Hepatocyte (in vitro differentiated cells): ENCODE data around the gene EMX1. TPM values are rescaled to one million over a fixed set of nuclear protein-coding genes. Genes with fewer than 3 reads are reported as not detected.

ENCODE experiments used
- DNase-seq: peaks from one replicate; pipeline ENCODE4 v3.0.0-alpha.2; 2016; ENCODE audit warnings: low spot score
- H2AFZ ChIP-seq: fragments of 200-600 bp; sonication (generic); 2 replicates; pipeline ENCODE4 v1.6.0; 2016; ENCODE audit warnings: antibody characterized with exemption, mild to moderate bottlenecking
- H3K27ac ChIP-seq: fragments of 200-600 bp; sonication (generic); 2 replicates; pipeline ENCODE4 v1.5.1; 2016; ENCODE audit warnings: mild to moderate bottlenecking
- H3K27me3 ChIP-seq: fragments of 200-600 bp; sonication (generic); 2 replicates; pipeline ENCODE4 v1.6.1; 2016
- H3K36me3 ChIP-seq: fragments of 200-600 bp; sonication (generic); replicated peaks from 2 replicates; pipeline ENCODE4 v1.5.1; 2016; ENCODE audit warnings: low read depth; ENCODE audit not compliant: insufficient read depth
- H3K4me1 ChIP-seq: fragments of 200-600 bp; sonication (generic); 2 replicates; pipeline ENCODE4 v1.5.1; 2016; ENCODE audit warnings: mild to moderate bottlenecking, moderate library complexity; ENCODE audit not compliant: insufficient read depth
- H3K4me2 ChIP-seq: fragments of 200-600 bp; sonication (generic); 2 replicates; pipeline ENCODE4 v1.6.0; 2016
- H3K4me3 ChIP-seq: fragments of 200-600 bp; sonication (generic); 2 replicates; pipeline ENCODE4 v1.5.1; 2016; ENCODE audit warnings: mild to moderate bottlenecking
- H3K79me2 ChIP-seq: fragments of 200-600 bp; sonication (generic); 2 replicates; pipeline ENCODE4 v1.6.0; 2017; ENCODE audit warnings: mild to moderate bottlenecking
- H3K9me2 ChIP-seq: fragments of 200-600 bp; sonication (generic); replicated peaks from 2 replicates; pipeline ENCODE4 v1.6.0; 2017; ENCODE audit warnings: mild to moderate bottlenecking; ENCODE audit not compliant: insufficient read depth
- H3K9me3 ChIP-seq: fragments of 200-600 bp; sonication (generic); 2 replicates; pipeline ENCODE4 v1.5.1; 2016; ENCODE audit warnings: low read depth, mild to moderate bottlenecking
- H4K20me1 ChIP-seq: fragments of 200-600 bp; sonication (generic); 2 replicates; pipeline ENCODE4 v1.6.0; 2016; ENCODE audit warnings: mild to moderate bottlenecking; ENCODE audit not compliant: insufficient read depth, poor library complexity, severe bottlenecking
- EZH2 ChIP-seq: fragments of 200-600 bp; sonication (generic); IDR thresholded peaks from 2 replicates; pipeline ENCODE4 v1.6.1; 2016; ENCODE audit warnings: antibody characterized with exemption, mild to moderate bottlenecking, borderline replicate concordance
- EZH2phosphoT487 ChIP-seq: fragments of 200-600 bp; sonication (generic); IDR thresholded peaks from one replicate; pipeline ENCODE4 v1.6.1; 2018; ENCODE audit warnings: antibody characterized with exemption, mild to moderate bottlenecking, low read depth, moderate library complexity; ENCODE audit not compliant: unreplicated experiment, severe bottlenecking
- WGBS: methylation state at CpG from one replicate; pipeline ENCODE4 v1.1.6; 2016; ENCODE audit warnings: low lambda C conversion rate; ENCODE audit errors: missing lambda C conversion rate; 5-methylcytosine and 5-hydroxymethylcytosine counted together
- polyA plus RNA-seq: library from polyadenylated mRNA; unstranded; fragments of >200 nt; fragmentation: Nextera tagmentation; extraction: Ambion mirVana; gene quantifications from 2 replicates; pipeline ENCODE4 v1.2.1, GENCODE V29; 2016
- total RNA-seq: library from RNA; depleted of rRNA; stranded (reverse); fragments of >200 nt; gene quantifications from 2 replicates; pipeline ENCODE4 v1.2.3, GENCODE V29; 2014
- TF ChIP-seq, protein P1 (sequence below): fragments of 200-600 bp; sonication (generic); IDR thresholded peaks from 2 replicates; pipeline ENCODE4 v1.5.1; 2016; ENCODE audit warnings: antibody characterized with exemption, mild to moderate bottlenecking; ENCODE audit not compliant: poor library complexity

Gene EMX1
- total and polyA plus RNA-seq, 2 experiments from 2014 or later: 0.34 to 1.2 TPM

DNA sequence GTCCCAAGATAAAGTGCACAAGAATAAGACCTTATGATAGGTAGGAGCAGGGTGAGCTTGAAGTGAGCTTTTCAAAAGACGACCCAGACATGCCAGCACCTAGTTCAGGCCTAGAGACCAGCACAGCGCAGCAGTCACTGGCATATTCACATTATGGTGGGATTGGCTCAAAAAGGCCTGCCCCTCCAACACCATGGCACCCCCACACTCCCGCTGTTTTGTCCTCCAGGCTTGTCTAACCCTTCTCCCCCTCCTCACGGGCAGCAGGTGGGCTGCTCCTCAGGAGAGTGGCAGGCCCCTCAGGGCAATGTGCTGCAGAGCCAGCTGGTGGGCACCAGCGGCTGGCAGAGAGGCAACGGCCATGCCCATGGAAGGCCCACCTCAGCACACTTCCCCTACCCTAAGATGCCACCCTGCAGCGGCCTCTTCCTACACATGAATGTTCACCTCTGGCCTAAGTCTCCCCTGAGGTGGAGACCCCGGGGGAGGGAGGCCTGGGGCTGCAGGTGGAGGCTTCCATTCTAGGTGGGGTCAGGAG, 25.6 kb downstream of the EMX1 start:
- WGBS: 95% methylated on average over 8 of the region's 8 CpGs

DNA sequence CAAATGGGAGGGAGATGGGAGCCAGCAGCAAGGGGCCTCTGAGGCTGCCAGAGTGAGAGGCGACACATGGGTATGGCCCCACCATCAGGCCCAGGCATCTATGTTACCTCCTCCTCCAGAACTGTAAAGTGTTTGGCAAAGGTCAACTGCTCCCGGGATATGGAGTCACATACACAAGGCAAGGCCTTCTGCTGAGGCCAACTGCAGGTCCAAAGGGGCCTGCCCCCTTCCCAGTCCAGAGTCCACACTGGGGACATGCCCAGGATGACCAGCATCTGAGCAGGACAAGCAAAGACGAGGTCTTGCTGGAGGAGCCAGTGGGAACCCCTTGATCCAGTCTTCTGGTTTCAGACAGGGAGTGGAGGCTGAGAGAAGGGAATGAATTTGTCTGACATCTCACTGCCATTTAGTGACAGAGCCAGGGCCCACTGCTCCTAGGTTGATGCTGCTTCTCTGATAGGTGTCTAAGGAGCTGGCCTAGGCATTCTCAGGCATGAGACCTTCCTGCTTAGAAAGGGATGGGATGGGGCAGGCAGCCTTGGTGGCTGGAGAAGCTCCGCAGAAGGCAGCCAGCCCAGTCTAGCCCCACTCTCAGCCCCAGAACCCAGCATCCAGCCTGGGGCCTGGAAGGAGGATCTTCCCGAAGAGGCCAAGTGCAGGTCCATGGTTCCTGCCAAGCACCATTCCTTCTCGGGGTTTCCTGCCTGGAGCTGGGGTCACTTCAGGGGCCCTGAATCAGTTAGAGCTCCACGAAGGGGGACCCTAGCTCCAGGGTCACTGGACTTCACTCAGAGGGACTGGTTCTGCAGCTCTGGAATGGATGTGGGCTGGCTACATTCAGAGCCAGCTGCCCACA, 26.4 kb downstream of the EMX1 start:
- TF ChIP-seq EZH2phosphoT487 (no peak), EZH2 (no peak)
- TF ChIP-seq, protein P1, sequence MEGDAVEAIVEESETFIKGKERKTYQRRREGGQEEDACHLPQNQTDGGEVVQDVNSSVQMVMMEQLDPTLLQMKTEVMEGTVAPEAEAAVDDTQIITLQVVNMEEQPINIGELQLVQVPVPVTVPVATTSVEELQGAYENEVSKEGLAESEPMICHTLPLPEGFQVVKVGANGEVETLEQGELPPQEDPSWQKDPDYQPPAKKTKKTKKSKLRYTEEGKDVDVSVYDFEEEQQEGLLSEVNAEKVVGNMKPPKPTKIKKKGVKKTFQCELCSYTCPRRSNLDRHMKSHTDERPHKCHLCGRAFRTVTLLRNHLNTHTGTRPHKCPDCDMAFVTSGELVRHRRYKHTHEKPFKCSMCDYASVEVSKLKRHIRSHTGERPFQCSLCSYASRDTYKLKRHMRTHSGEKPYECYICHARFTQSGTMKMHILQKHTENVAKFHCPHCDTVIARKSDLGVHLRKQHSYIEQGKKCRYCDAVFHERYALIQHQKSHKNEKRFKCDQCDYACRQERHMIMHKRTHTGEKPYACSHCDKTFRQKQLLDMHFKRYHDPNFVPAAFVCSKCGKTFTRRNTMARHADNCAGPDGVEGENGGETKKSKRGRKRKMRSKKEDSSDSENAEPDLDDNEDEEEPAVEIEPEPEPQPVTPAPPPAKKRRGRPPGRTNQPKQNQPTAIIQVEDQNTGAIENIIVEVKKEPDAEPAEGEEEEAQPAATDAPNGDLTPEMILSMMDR: no peak
- H3K79me2 ChIP-seq: no peaks in the 10 kb centered on the region
- no peak for DNase-seq

More for the DNA sequence above, 25.6 kb downstream of the EMX1 start:
- H3K27me3 ChIP-seq: no peaks in the 10 kb centered on the region
- no peaks in the 10 kb centered on the region for H3K9me3 ChIP-seq
- no peaks in the 10 kb centered on the region for H3K79me2 ChIP-seq
- H2AFZ ChIP-seq: no peak overlapping the region
- no peaks in the 10 kb centered on the region for H3K36me3 ChIP-seq
- H4K20me1 ChIP-seq: no peaks in the 10 kb centered on the region
- no peak for DNase-seq
- no peak overlapping the region for H3K4me2 ChIP-seq
- no peak overlapping the region for H3K4me3 ChIP-seq
- no peaks in the 10 kb centered on the region for H3K4me1 ChIP-seq
- no peaks in the 10 kb centered on the region for H3K9me2 ChIP-seq
- TF ChIP-seq EZH2 (no peak), EZH2phosphoT487 (no peak)
- TF ChIP-seq, protein P1: no peak
- H3K27ac ChIP-seq: no peak overlapping the region

DNA sequence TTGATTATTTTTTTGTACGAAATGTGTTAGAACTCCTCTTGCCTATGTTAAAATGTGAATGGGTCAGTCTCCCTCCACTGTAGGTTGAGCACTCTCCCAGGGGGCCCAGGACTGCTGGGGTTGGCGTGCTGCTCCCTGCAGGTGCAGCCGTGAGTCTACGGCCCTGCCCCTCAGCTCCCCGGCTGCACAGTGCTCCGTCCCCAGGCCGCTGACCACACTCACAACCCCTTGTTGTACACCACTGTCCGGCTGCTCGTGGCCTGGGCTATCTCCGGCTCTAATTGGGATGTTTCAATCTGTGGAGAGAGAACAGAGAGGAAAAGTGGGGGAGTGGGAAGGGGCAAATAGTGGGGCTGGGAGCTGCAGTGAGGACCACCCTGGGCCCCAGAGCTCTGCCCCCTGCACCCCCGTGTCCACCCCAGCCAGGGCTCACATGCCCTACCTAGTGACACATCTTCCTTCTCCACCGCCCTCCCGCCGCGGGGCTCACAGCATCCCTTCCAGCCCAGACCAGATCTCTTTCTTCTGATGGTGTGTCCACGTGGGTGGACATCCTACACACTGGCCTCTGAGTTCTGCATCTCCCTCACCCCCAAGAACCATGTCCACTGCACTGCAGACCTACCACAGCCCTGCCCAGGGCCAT, 27.6 kb downstream of the EMX1 start:
- no peaks in the 10 kb centered on the region for H3K79me2 ChIP-seq
- H4K20me1 ChIP-seq: no peaks in the 10 kb centered on the region
- no peak overlapping the region for H2AFZ ChIP-seq
- no peak overlapping the region for H3K4me2 ChIP-seq
- TF ChIP-seq EZH2phosphoT487: no peak
- TF ChIP-seq EZH2: no peak
- TF ChIP-seq, protein P1: no peak
- no peak overlapping the region for H3K27ac ChIP-seq
- DNase-seq: no peak
- H3K36me3 ChIP-seq: no peaks in the 10 kb centered on the region
- no peak overlapping the region for H3K4me3 ChIP-seq
- no peaks in the 10 kb centered on the region for H3K4me1 ChIP-seq
- H3K9me3 ChIP-seq: no peaks in the 10 kb centered on the region
- H3K9me2 ChIP-seq: no peaks in the 10 kb centered on the region
- WGBS: 90% methylated on average over 16 of the region's 16 CpGs
- no peaks in the 10 kb centered on the region for H3K27me3 ChIP-seq

More for the DNA sequence above, 26.4 kb downstream of the EMX1 start:
- WGBS: 86% methylated on average over 7 of the region's 7 CpGs
- no peaks in the 10 kb centered on the region for H4K20me1 ChIP-seq
- no peaks in the 10 kb centered on the region for H3K4me1 ChIP-seq
- H3K9me2 ChIP-seq: no peaks in the 10 kb centered on the region
- no peak overlapping the region for H3K4me3 ChIP-seq
- no peaks in the 10 kb centered on the region for H3K27me3 ChIP-seq
- H3K27ac ChIP-seq: no peak overlapping the region
- H3K4me2 ChIP-seq: no peak overlapping the region
- no peaks in the 10 kb centered on the region for H3K9me3 ChIP-seq
- H3K36me3 ChIP-seq: no peaks in the 10 kb centered on the region
- H2AFZ ChIP-seq: no peak overlapping the region
